ENCODE results near the gene SIDT2.

DNA sequence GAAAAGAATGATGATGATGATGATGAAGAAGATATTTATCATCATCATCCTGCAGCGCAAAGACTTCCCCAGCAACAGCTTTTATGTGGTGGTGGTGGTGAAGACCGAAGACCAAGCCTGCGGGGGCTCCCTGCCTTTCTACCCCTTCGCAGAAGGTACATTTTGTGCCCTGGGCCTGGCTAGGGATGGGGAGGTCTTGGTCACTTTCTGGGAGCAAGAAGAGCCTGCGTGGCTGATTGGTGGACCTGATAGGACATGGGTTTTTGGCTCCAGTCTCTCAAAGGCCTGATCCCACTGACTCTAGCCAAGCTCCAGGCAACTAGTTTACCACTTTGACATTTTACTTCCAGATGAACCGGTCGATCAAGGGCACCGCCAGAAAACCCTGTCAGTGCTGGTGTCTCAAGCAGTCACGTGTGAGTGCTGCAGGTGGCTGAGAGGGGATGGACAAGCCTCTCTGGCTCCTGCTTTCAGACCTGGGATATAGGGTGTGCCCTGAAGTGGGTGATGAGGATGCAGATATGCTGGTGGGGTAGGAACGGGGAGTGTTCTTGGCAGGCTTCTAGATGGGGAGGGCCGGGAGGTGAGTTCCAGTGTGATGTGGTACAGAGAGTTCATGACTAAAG is 5.3 kb downstream of the SIDT2 start:
- TF ChIP-seq, protein P1, sequence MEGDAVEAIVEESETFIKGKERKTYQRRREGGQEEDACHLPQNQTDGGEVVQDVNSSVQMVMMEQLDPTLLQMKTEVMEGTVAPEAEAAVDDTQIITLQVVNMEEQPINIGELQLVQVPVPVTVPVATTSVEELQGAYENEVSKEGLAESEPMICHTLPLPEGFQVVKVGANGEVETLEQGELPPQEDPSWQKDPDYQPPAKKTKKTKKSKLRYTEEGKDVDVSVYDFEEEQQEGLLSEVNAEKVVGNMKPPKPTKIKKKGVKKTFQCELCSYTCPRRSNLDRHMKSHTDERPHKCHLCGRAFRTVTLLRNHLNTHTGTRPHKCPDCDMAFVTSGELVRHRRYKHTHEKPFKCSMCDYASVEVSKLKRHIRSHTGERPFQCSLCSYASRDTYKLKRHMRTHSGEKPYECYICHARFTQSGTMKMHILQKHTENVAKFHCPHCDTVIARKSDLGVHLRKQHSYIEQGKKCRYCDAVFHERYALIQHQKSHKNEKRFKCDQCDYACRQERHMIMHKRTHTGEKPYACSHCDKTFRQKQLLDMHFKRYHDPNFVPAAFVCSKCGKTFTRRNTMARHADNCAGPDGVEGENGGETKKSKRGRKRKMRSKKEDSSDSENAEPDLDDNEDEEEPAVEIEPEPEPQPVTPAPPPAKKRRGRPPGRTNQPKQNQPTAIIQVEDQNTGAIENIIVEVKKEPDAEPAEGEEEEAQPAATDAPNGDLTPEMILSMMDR (IDR thresholded peaks at IDR 0.05; ENCODE audit: poor library complexity, severe bottlenecking) = no peak
- no peak for TF ChIP-seq POLR2AphosphoS5 (IDR thresholded peaks at IDR 0.05)

Measured in neural cell (in vitro differentiated cells).